VCaP (cell line): ENCODE results near the gene EFEMP1.

Experiments used
- H3K27ac ChIP-seq: fragments of 450-650 bp; 2 replicates; pipeline ENCODE4 v1.5.1; 2017
- TF ChIP-seq, protein P1 (sequence below): fragments of 450-650 bp; conservative IDR thresholded peaks from 2 replicates; pipeline ENCODE4 v1.5.1; 2017; ENCODE audit warnings: mild to moderate bottlenecking, moderate library complexity

EFEMP1 gene

DNA sequence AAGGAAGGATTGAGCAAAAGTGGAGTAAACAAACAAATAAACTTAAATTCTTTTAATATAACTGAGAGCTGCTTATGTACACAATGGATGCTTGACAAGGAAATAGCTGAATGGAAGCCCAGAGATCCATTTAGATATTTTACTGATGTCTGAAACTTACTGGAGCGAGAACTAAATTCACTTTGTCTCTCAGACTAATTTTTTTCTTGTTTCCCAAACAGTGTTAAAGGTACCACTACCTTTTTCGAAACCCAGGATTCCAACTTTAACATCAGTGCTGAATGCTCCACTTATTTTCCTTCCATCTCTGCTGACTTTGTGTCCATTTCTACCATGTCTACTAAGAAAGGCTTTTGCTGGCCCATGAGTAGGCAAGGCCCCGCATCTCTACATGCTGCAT is 4.0 kb downstream of the EFEMP1 start:
- TF ChIP-seq, protein P1, sequence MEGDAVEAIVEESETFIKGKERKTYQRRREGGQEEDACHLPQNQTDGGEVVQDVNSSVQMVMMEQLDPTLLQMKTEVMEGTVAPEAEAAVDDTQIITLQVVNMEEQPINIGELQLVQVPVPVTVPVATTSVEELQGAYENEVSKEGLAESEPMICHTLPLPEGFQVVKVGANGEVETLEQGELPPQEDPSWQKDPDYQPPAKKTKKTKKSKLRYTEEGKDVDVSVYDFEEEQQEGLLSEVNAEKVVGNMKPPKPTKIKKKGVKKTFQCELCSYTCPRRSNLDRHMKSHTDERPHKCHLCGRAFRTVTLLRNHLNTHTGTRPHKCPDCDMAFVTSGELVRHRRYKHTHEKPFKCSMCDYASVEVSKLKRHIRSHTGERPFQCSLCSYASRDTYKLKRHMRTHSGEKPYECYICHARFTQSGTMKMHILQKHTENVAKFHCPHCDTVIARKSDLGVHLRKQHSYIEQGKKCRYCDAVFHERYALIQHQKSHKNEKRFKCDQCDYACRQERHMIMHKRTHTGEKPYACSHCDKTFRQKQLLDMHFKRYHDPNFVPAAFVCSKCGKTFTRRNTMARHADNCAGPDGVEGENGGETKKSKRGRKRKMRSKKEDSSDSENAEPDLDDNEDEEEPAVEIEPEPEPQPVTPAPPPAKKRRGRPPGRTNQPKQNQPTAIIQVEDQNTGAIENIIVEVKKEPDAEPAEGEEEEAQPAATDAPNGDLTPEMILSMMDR, result no peak
- H3K27ac ChIP-seq, result no peak overlapping the region

GRCh38 chr2:55918856-55919255 is 4.7 kb downstream of the EFEMP1 start:
- TF ChIP-seq, protein P1, result no peak
- no peak overlapping the region for H3K27ac ChIP-seq

GRCh38 chr2:55917713-55918390 is 5.7 kb downstream of the EFEMP1 start:
- TF ChIP-seq, protein P1, result no peak
- no peak overlapping the region for H3K27ac ChIP-seq

GRCh38 chr2:55917117-55917516 is 6.5 kb downstream of the EFEMP1 start:
- H3K27ac ChIP-seq, result no peak overlapping the region
- TF ChIP-seq, protein P1, result no peak

GRCh38 chr2:55916473-55917049 is 7.0 kb downstream of the EFEMP1 start:
- TF ChIP-seq, protein P1, result no peak
- H3K27ac ChIP-seq, result no peak overlapping the region

DNA sequence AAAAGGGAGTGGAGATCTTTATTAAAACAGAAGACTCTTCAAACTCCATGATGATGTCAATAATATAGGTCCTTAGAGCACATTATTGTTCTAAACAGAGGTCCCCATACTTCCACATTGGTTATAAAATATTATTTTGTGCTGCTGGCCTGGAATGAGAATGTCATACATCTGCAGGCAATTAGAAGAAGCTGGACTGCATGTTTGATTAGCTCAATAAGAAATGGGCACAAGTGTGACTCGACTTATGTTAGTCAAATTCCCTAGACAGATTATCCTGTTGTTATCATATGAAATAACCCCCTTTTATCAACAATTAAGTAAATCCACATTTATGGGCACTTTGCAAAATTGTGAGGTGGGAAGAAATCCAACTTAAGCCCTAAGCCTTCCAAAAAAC is 8.8 kb downstream of the EFEMP1 start:
- no peak overlapping the region for H3K27ac ChIP-seq
- TF ChIP-seq, protein P1, result no peak

- TF ChIP-seq, protein P1, result no peak
- H3K27ac ChIP-seq, result no peak overlapping the region
These were observed 10.7 kb downstream of the EFEMP1 start for GRCh38 chr2:55912926-55913325.
